HCT116 (cell line): ENCODE results near the gene CXCR5. TPM values are rescaled to one million over a fixed set of nuclear protein-coding genes. Genes with fewer than 3 reads are reported as not detected.
A peak's percentile ranks its signal among the peaks of the same experiment; 100 is the strongest.

ENCODE experiments used
- ATAC-seq: fragments of 200-7000 bp; cut with Tn5 transposase; 2 replicates; pipeline ENCODE4 v1.9.1; 2020; ENCODE audit warnings: mild to moderate bottlenecking, moderate library complexity
- BruUV-seq: library from RNA; stranded (reverse); fragments of 400-500 nt; replicated peaks from 2 replicates; lab custom pipeline; 2021; lab: Mats Ljungman, UMichigan
- CTCF ChIA-PET: fragments of 300-600 bp; sonication (Branson Sonifier 250); formaldehyde crosslinking; loops from one replicate; lab custom pipeline; 2021; ENCODE audit warnings: antibody characterized with exemption; lab: Charles Lee
- POLR2A ChIA-PET: fragments of 300-600, 350-600 bp; sonication (Branson Sonifier 250); formaldehyde crosslinking; loops from one replicate; lab custom pipeline; 2021; ENCODE audit warnings: antibody characterized with exemption; lab: Charles Lee
- RAD21 ChIA-PET, 2 experiments: fragments of 300-600 bp; sonication (Branson Sonifier 250); formaldehyde crosslinking; loops; one replicate each; lab custom pipeline; 2023; ENCODE audit warnings: low total read pairs in 2 of 2; ENCODE audit not compliant: uncharacterized antibody in 2 of 2, unreplicated experiment in 2 of 2, low non-redundant PET in 1 of 2; lab: Charles Lee
- DNase-seq: peaks from one replicate; pipeline ENCODE4 v3.0.0-alpha.2; 2010; ENCODE audit warnings: low read depth, low spot score
- H2AFZ ChIP-seq: fragments of 200-600 bp; shearing (Covaris generic), sonication (generic); 2 replicates; pipeline ENCODE4 v1.6.1; 2017; ENCODE audit warnings: low read depth, mixed run types, mixed read lengths, antibody characterized with exemption, low read length; ENCODE audit not compliant: poor library complexity, severe bottlenecking
- H3K27ac ChIP-seq: 2 replicates; pipeline ENCODE4 v1.5.1; 2012; ENCODE audit warnings: low read depth, low read length
- H3K27me3 ChIP-seq: fragments of 200-600 bp; sonication (generic); 2 replicates; pipeline ENCODE4 v1.6.1; 2016; ENCODE audit warnings: mixed run types, low read length, mixed read lengths; ENCODE audit not compliant: insufficient read depth
- H3K36me3 ChIP-seq, 2 experiments: fragments of 200-500 bp in 1 of 2; fragments of 200-600 bp in 1 of 2; sonication (Bioruptor generic) in 1 of 2; sonication (generic) in 1 of 2; 2 replicates each; pipeline versions ENCODE4 v1.5.1 to v1.6.1; 2014 to 2016; ENCODE audit warnings: low read length in 2 of 2, inconsistent platforms in 1 of 2, mixed read lengths in 1 of 2, mixed run types in 1 of 2; ENCODE audit not compliant: insufficient read depth in 2 of 2, control insufficient read depth in 1 of 2
- H3K4me1 ChIP-seq, 2 experiments: fragments of 200-600 bp in 1 of 2; sonication (generic) in 1 of 2; 2 replicates each; pipeline versions ENCODE4 v1.5.1 to v1.6.1; 2012 to 2017; ENCODE audit warnings: low read length in 2 of 2, inconsistent platforms in 1 of 2, mild to moderate bottlenecking in 1 of 2, mixed read lengths in 1 of 2, mixed run types in 1 of 2, moderate library complexity in 1 of 2; ENCODE audit not compliant: insufficient read depth in 2 of 2, control insufficient read depth in 1 of 2
- H3K4me2 ChIP-seq: fragments of 200-600 bp; sonication (generic); 2 replicates; pipeline ENCODE4 v1.6.1; 2017; ENCODE audit warnings: mixed run types, low read length, mixed read lengths
- H3K4me3 ChIP-seq, 2 experiments: fragments of 200-600 bp in 1 of 2; sonication (generic) in 1 of 2; replicated peaks in 1 of 2; 2 replicates each; pipeline ENCODE4 v1.5.1; 2011 to 2016; ENCODE audit warnings: low read length in 2 of 2, control low read depth in 1 of 2, low read depth in 1 of 2, mild to moderate bottlenecking in 1 of 2, mixed read lengths in 1 of 2, mixed run types in 1 of 2
- H3K79me2 ChIP-seq: fragments of 200-600 bp; sonication (generic); 2 replicates; pipeline ENCODE4 v1.6.1; 2017; ENCODE audit warnings: mild to moderate bottlenecking, mixed run types, low read length, moderate library complexity, mixed read lengths; ENCODE audit not compliant: insufficient read depth
- H3K9ac ChIP-seq: fragments of 200-600 bp; sonication (generic); 2 replicates; pipeline ENCODE4 v1.6.1; 2016; ENCODE audit warnings: low read length, mixed read lengths
- H3K9me2 ChIP-seq: fragments of 200-600 bp; sonication (generic), shearing (Covaris generic); 2 replicates; pipeline ENCODE4 v1.6.1; 2017; ENCODE audit warnings: mixed run types, mild to moderate bottlenecking, moderate library complexity; ENCODE audit not compliant: insufficient read depth
- H3K9me3 ChIP-seq, 2 experiments: fragments of 200-500 bp in 1 of 2; fragments of 200-600 bp in 1 of 2; sonication (Bioruptor generic) in 1 of 2; sonication (generic) in 1 of 2; 2 replicates each; pipeline ENCODE4 v1.6.1; 2014 to 2017; ENCODE audit warnings: low read length in 2 of 2, mixed read lengths in 2 of 2, inconsistent platforms in 1 of 2, low read depth in 1 of 2, mild to moderate bottlenecking in 1 of 2, mixed run types in 1 of 2, moderate library complexity in 1 of 2; ENCODE audit not compliant: control insufficient read depth in 1 of 2, insufficient read depth in 1 of 2
- H4K20me1 ChIP-seq: fragments of 200-600 bp; sonication (generic), shearing (Covaris generic); 2 replicates; pipeline ENCODE4 v1.6.1; 2017; ENCODE audit warnings: mixed run types, mild to moderate bottlenecking, moderate library complexity; ENCODE audit not compliant: insufficient read depth
- CBX3 ChIP-seq: IDR thresholded peaks from 2 replicates; pipeline ENCODE4 v1.6.1; 2012; ENCODE audit warnings: low read depth
- ELF1 ChIP-seq: IDR thresholded peaks from 2 replicates; pipeline ENCODE4 v1.6.1; 2012; ENCODE audit warnings: low read depth, borderline replicate concordance
- EZH2phosphoT487 ChIP-seq: fragments of 200-600 bp; IDR thresholded peaks from 2 replicates; pipeline ENCODE4 v1.6.1; 2018; ENCODE audit warnings: antibody characterized with exemption, borderline replicate concordance
- FOSL1 ChIP-seq: IDR thresholded peaks from 2 replicates; pipeline ENCODE4 v1.6.1; 2012; ENCODE audit warnings: low read depth
- POLR2A ChIP-seq: IDR thresholded peaks from 2 replicates; pipeline ENCODE4 v1.7.0; 2011; ENCODE audit warnings: borderline replicate concordance; ENCODE audit not compliant: insufficient read depth, insufficient read length; ENCODE audit errors: extremely low read depth
- REST ChIP-seq: IDR thresholded peaks from 2 replicates; pipeline ENCODE4 v1.6.1; 2012; ENCODE audit warnings: low read depth
- SRF ChIP-seq: IDR thresholded peaks from 2 replicates; pipeline ENCODE4 v1.6.1; 2012; ENCODE audit warnings: low read depth
- TCF7L2 ChIP-seq: IDR thresholded peaks from 2 replicates; pipeline ENCODE4 v1.7.0; 2011; ENCODE audit warnings: borderline replicate concordance, inconsistent platforms; ENCODE audit not compliant: insufficient read depth, insufficient read length; ENCODE audit errors: extremely low read depth
- ZNF274 ChIP-seq: fragments of 200-500 bp; sonication (Bioruptor generic); IDR thresholded peaks from 2 replicates; pipeline ENCODE4 v1.6.1; 2014; ENCODE audit warnings: mild to moderate bottlenecking, low read depth, low read length, inconsistent platforms
- intact Hi-C: fragments of 100-400 bp; cut with micrococcal nuclease; formaldehyde crosslinking; loops from 2 replicates; pipeline ENCODE4 v1.10.0; 2022
- total RNA-seq: library from RNA; stranded (reverse); gene quantifications from one replicate; pipeline ENCODE4 v1.2.1, GENCODE V29; 2021; ENCODE audit not compliant: unreplicated experiment

The CXCR5 gene
- total RNA-seq, 1 experiment from 2014 or later: not detected

GRCh38 chr11:118894192-118894591, 10.5 kb downstream of the CXCR5 start (continued):
- TF ChIP-seq EZH2phosphoT487 (no peak), FOSL1 (no peak), TCF7L2 (no peak)

- H3K4me3 ChIP-seq: no peak overlapping the region
- peaks cover 10 to 18% of the 10 kb centered on the region in 2 experiments; a peak in 3 of 4 replicates for H3K36me3 ChIP-seq
- H3K79me2 ChIP-seq: no peaks in the 10 kb centered on the region
- POLR2A ChIA-PET: interaction anchor here (1.5 to 1.9 kb wide), 2 partner anchors 31 to 103 kb away, joined by 5 to 6 read pairs; partner anchors contain the start of gene BCL9L
- BruUV-seq: no TSS peak
- H3K27me3 ChIP-seq: no peaks in the 10 kb centered on the region
- intact Hi-C loops: no loop called here
- peaks cover 0 to under 1% of the 10 kb centered on the region in 2 experiments; a peak in 1 of 4 replicates for H3K4me1 ChIP-seq
- H4K20me1 ChIP-seq: no peaks in the 10 kb centered on the region
- H3K27ac ChIP-seq: no peak overlapping the region
- ATAC-seq (0 out of 2 replicates have a peak, but pooled peaks have one; percentile 15), DNase-seq (no peak)
- CTCF ChIA-PET: interaction anchor here (1.1 kb wide), 1 partner anchor 206 kb away, joined by 3 read pairs; no protein-coding TSS in a partner anchor
- no peak overlapping the region for H3K9ac ChIP-seq
- RAD21 ChIA-PET: interaction anchor here (0.6 to 1.0 kb wide), 2 partner anchors 106 to 205 kb away, joined by 3 read pairs; no protein-coding TSS in a partner anchor
- no peak overlapping the region for H3K4me2 ChIP-seq
- H3K9me3 ChIP-seq: no peaks in the 10 kb centered on the region
- no peaks in the 10 kb centered on the region for H3K9me2 ChIP-seq
- TF ChIP-seq SRF (no peak), POLR2A (no peak), ELF1 (no peak), TCF7L2 (no peak), ZNF274 (no peak), REST (no peak), CBX3 (no peak)
- H2AFZ ChIP-seq: no peak overlapping the region
These were observed 11.7 kb downstream of the CXCR5 start for GRCh38 chr11:118895093-118896039.
